Prostate gland (tissue), 2 donors: Measurements from ENCODE around the gene SLC28A1.

Experiments used
- POLR2AphosphoS5 ChIP-seq: sonication (generic); formaldehyde crosslinking; IDR thresholded peaks from one replicate; pipeline ENCODE4 v1.6.1; 2017; ENCODE audit warnings: antibody characterized with exemption
- TF ChIP-seq, protein P1 (sequence below), 4 experiments: fragments of 200-600 bp in 2 of 4; fragments of 450-650 bp in 2 of 4; sonication (generic) in 2 of 4; IDR thresholded peaks; 1 replicate in 3 of 4; 2 replicates in 1 of 4; pipeline ENCODE4 v1.5.1; 2016 to 2019; ENCODE audit warnings: antibody characterized with exemption in 4 of 4, mild to moderate bottlenecking in 2 of 4, moderate library complexity in 2 of 4

DNA sequence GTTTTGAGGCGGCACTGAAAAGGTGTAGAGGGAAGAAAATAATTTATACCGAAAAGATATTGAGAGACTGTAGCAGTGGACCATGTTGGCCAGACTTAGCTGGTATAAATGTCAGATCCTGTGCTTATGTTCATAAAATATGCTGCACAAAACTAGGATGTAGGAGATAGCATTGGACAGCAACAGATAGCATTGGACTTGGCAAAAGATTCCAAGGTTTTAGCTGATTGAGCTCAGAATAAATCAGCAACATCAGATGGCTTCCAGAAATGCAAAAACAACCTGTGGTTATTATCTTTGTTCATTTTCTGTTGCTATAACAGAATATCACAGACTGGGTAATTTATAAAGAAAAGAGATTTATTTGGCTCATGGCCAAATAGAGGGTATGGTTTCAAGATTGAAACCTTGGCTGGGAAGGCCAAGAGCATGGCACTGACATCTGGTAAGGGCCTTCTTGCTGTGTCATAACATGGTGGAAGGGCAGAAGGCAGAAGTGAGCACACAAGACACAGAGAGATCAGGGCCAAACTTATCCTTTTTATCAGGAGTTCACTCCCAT, 34.7 kb downstream of the SLC28A1 start:
- TF ChIP-seq, protein P1, sequence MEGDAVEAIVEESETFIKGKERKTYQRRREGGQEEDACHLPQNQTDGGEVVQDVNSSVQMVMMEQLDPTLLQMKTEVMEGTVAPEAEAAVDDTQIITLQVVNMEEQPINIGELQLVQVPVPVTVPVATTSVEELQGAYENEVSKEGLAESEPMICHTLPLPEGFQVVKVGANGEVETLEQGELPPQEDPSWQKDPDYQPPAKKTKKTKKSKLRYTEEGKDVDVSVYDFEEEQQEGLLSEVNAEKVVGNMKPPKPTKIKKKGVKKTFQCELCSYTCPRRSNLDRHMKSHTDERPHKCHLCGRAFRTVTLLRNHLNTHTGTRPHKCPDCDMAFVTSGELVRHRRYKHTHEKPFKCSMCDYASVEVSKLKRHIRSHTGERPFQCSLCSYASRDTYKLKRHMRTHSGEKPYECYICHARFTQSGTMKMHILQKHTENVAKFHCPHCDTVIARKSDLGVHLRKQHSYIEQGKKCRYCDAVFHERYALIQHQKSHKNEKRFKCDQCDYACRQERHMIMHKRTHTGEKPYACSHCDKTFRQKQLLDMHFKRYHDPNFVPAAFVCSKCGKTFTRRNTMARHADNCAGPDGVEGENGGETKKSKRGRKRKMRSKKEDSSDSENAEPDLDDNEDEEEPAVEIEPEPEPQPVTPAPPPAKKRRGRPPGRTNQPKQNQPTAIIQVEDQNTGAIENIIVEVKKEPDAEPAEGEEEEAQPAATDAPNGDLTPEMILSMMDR (IDR thresholded peaks at IDR 0.05) = no peak
- TF ChIP-seq POLR2AphosphoS5 = no peak
